Natural killer cell (primary cell): ENCODE results near the gene RHEBL1. TPM values are rescaled to one million over a fixed set of nuclear protein-coding genes. Genes with fewer than 3 reads are reported as not detected.

Experiments
- ATAC-seq, 3 donors: fragments of 150-1000 bp in 2 of 3; fragments of 200-7000 bp in 1 of 3; cut with Tn5 transposase; 1 replicate in 1 of 3; 2 replicates in 2 of 3; pipeline ENCODE4 v1.10.0; 2021; ENCODE audit warnings: mild to moderate bottlenecking in 2 of 3, moderate library complexity in 2 of 3
- DNase-seq, 2 donors: peaks; one replicate each; pipeline versions ENCODE4 v3.0.0 to v3.0.0-alpha.2; 2013 to 2021; ENCODE audit warnings: mixed read lengths in 1 of 2
- H3K27ac ChIP-seq: one replicate; pipeline ENCODE4 v1.5.1; 2013; ENCODE audit warnings: mild to moderate bottlenecking, low read length
- H3K27me3 ChIP-seq: one replicate; pipeline ENCODE4 v1.6.1; 2013; ENCODE audit warnings: low read length; ENCODE audit not compliant: control insufficient read depth, insufficient read depth
- H3K36me3 ChIP-seq: one replicate; pipeline ENCODE4 v1.6.1; 2013; ENCODE audit warnings: low read length; ENCODE audit not compliant: control insufficient read depth, insufficient read depth
- H3K4me1 ChIP-seq: one replicate; pipeline ENCODE4 v1.6.1; 2013; ENCODE audit warnings: low read length; ENCODE audit not compliant: control insufficient read depth, insufficient read depth
- H3K4me3 ChIP-seq: one replicate; pipeline ENCODE4 v1.5.1; 2013; ENCODE audit warnings: low read length
- H3K9me3 ChIP-seq: one replicate; pipeline ENCODE4 v1.6.1; 2013; ENCODE audit warnings: low read length; ENCODE audit not compliant: control insufficient read depth, insufficient read depth
- H3K27ac Mint-ChIP-seq, 2 donors: one replicate each; pipeline ENCODE4 v1.8.0; 2022; ENCODE audit warnings: mild to moderate bottlenecking in 2 of 2, mixed read lengths in 2 of 2, moderate library complexity in 1 of 2
- H3K27me3 Mint-ChIP-seq, 2 donors: one replicate each; pipeline ENCODE4 v1.8.0; 2022; ENCODE audit warnings: low read depth in 2 of 2, mixed read lengths in 2 of 2
- H3K36me3 Mint-ChIP-seq: one replicate; pipeline ENCODE4 v1.8.0; 2022; ENCODE audit warnings: mixed read lengths
- H3K4me1 Mint-ChIP-seq, 2 donors: one replicate each; pipeline ENCODE4 v1.8.0; 2022; ENCODE audit warnings: mixed read lengths in 2 of 2
- H3K4me3 Mint-ChIP-seq: one replicate; pipeline ENCODE4 v1.8.0; 2022; ENCODE audit warnings: mild to moderate bottlenecking, moderate library complexity, mixed read lengths
- H3K9me3 Mint-ChIP-seq, 2 donors: one replicate each; pipeline ENCODE4 v1.8.0; 2022; ENCODE audit warnings: mixed read lengths in 2 of 2
- CTCF ChIP-seq: fragments of 200-600 bp; IDR thresholded peaks from one replicate; pipeline ENCODE4 v1.8.0; 2022; ENCODE audit warnings: antibody characterized with exemption
- WGBS: methylation state at CpG from one replicate; pipeline ENCODE4 v1.1.7; 2013; ENCODE audit warnings: missing lambda C conversion rate; ENCODE audit not compliant: insufficient coverage; 5-methylcytosine and 5-hydroxymethylcytosine counted together
- intact Hi-C: fragments of 100-400 bp; cut with micrococcal nuclease; formaldehyde crosslinking; loops from one replicate; pipeline ENCODE4 v1.14.2; 2022
- total RNA-seq, 4 donors: library from RNA; stranded (reverse); fragments of 120-200 nt in 1 of 4; gene quantifications; one replicate each; pipeline versions ENCODE4 v1.2.3 to v1.2.4, GENCODE V29; 2013 to 2022

The RHEBL1 gene
- total RNA-seq, 3 donors from 2014 or later (not counting 1 experiment from before 2014, with no cell fraction given), result 6.3 to 11.6 (median 11.1) TPM

GRCh38 chr12:49059045-49059298 is 10.8 kb downstream of the RHEBL1 start:
- Mint-ChIP-seq H3K27me3 (no peaks in the 10 kb centered on the region), H3K36me3 (no peaks in the 10 kb centered on the region), H3K4me1 (peaks cover 63 to 67% of the 10 kb centered on the region in 2 donors), H3K9me3 (no peaks in the 10 kb centered on the region), H3K4me3 (peak overlapping the region; percentile 91), H3K27ac (peak overlapping the region; percentile 81 to 85)
- no peak for DNase-seq
- Histone ChIP-seq H3K9me3 (no peaks in the 10 kb centered on the region), H3K4me3 (peak overlapping the region; percentile 68), H3K4me1 (peaks cover 55% of the 10 kb centered on the region), H3K36me3 (peaks cover 13% of the 10 kb centered on the region), H3K27ac (peak overlapping the region; percentile 58), H3K27me3 (no peaks in the 10 kb centered on the region)
- intact Hi-C loops, result no loop called here
- 0% methylated on average over 1 of the region's 1 CpG for WGBS
- ATAC-seq, result no peak
- no peak for TF ChIP-seq CTCF

GRCh38 chr12:49058366-49059044 is 11.3 kb downstream of the RHEBL1 start:
- no peaks in the 10 kb centered on the region for H3K36me3 Mint-ChIP-seq
- H3K27me3 Mint-ChIP-seq, result no peaks in the 10 kb centered on the region
- peak overlapping the region; percentile 91 for H3K4me3 Mint-ChIP-seq
- no peak for ATAC-seq
- WGBS, result 7% methylated on average over 5 of the region's 5 CpGs
- TF ChIP-seq CTCF, result no peak
- no peaks in the 10 kb centered on the region for H3K27me3 ChIP-seq
- no peak for DNase-seq
- H3K4me3 ChIP-seq, result peak overlapping the region; percentile 68
- no peaks in the 10 kb centered on the region for H3K9me3 ChIP-seq
- H3K9me3 Mint-ChIP-seq, result no peaks in the 10 kb centered on the region
- H3K36me3 ChIP-seq, result peaks cover 18% of the 10 kb centered on the region
- intact Hi-C loops, result no loop called here
- H3K27ac ChIP-seq, result no peak overlapping the region
- peaks cover 59 to 68% of the 10 kb centered on the region in 2 donors for H3K4me1 Mint-ChIP-seq
- peaks cover 55% of the 10 kb centered on the region for H3K4me1 ChIP-seq
- H3K27ac Mint-ChIP-seq, result peak overlapping the region; percentile 81 to 85

GRCh38 chr12:49057888-49058287 is 11.9 kb downstream of the RHEBL1 start:
- DNase-seq (peak in 1 of 2 donors; percentile 33), ATAC-seq (no peak)
- TF ChIP-seq CTCF, result no peak
- intact Hi-C loops, result no loop called here
- Mint-ChIP-seq H3K27ac (peak overlapping the region; percentile 81 to 85), H3K4me3 (peak overlapping the region; percentile 91), H3K27me3 (no peaks in the 10 kb centered on the region), H3K9me3 (no peaks in the 10 kb centered on the region), H3K36me3 (no peaks in the 10 kb centered on the region), H3K4me1 (peaks cover 59 to 72% of the 10 kb centered on the region in 2 donors)
- peak overlapping the region; percentile 10 for H3K27ac ChIP-seq
- WGBS, result 7% methylated on average over 4 of the region's 4 CpGs
- no peaks in the 10 kb centered on the region for H3K27me3 ChIP-seq
- H3K4me3 ChIP-seq, result peak overlapping the region; percentile 68
- H3K4me1 ChIP-seq, result peaks cover 55% of the 10 kb centered on the region
- H3K36me3 ChIP-seq, result peaks cover 24% of the 10 kb centered on the region
- H3K9me3 ChIP-seq, result no peaks in the 10 kb centered on the region
